ENCODE measurements around the gene LAMA2.

DNA sequence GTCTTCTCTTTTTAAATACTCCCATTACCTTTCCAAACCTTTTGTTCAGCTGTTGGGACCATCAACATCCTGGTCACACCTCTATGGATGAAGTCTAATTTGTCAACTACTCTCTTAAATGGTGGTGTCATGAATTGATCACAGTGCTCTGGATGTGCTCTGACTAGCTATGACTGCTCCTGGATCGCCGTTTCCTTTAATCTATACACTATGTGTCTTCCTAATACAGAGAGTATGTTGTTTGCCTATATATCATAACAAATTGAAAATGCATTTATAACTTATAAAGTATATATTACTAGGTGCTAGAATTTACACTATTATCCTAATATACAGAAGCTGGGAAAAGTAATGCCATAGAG lies 357.5 kb downstream of the LAMA2 start:
- TF ChIP-seq TCF12 (IDR thresholded peaks at IDR 0.05) = no peak
- TF ChIP-seq, protein P1, sequence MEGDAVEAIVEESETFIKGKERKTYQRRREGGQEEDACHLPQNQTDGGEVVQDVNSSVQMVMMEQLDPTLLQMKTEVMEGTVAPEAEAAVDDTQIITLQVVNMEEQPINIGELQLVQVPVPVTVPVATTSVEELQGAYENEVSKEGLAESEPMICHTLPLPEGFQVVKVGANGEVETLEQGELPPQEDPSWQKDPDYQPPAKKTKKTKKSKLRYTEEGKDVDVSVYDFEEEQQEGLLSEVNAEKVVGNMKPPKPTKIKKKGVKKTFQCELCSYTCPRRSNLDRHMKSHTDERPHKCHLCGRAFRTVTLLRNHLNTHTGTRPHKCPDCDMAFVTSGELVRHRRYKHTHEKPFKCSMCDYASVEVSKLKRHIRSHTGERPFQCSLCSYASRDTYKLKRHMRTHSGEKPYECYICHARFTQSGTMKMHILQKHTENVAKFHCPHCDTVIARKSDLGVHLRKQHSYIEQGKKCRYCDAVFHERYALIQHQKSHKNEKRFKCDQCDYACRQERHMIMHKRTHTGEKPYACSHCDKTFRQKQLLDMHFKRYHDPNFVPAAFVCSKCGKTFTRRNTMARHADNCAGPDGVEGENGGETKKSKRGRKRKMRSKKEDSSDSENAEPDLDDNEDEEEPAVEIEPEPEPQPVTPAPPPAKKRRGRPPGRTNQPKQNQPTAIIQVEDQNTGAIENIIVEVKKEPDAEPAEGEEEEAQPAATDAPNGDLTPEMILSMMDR (IDR thresholded peaks at IDR 0.05) = no peak
- TF ChIP-seq GABPA (IDR thresholded peaks at IDR 0.05; ENCODE audit: low read depth) = no peak
- TF ChIP-seq, protein P2, sequence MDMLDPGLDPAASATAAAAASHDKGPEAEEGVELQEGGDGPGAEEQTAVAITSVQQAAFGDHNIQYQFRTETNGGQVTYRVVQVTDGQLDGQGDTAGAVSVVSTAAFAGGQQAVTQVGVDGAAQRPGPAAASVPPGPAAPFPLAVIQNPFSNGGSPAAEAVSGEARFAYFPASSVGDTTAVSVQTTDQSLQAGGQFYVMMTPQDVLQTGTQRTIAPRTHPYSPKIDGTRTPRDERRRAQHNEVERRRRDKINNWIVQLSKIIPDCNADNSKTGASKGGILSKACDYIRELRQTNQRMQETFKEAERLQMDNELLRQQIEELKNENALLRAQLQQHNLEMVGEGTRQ (IDR thresholded peaks at IDR 0.05; ENCODE audit: borderline replicate concordance, low read depth, low read length) = no peak
- TF ChIP-seq POLR2AphosphoS5 (IDR thresholded peaks at IDR 0.05; ENCODE audit: low read depth, low read length) = no peak
- no peak for TF ChIP-seq NFIC (IDR thresholded peaks at IDR 0.05; ENCODE audit: borderline replicate concordance)

All from SK-N-SH (cell line).